ENCODE measurements around the gene MAN2B2. TPM values are rescaled to one million over a fixed set of nuclear protein-coding genes. Genes with fewer than 3 reads are reported as not detected.

MAN2B2 gene
- total and polyA plus RNA-seq, 2 of the 4 experiments (the other 2 are of a cell fraction) = 13.4 to 34.1 TPM

DNA sequence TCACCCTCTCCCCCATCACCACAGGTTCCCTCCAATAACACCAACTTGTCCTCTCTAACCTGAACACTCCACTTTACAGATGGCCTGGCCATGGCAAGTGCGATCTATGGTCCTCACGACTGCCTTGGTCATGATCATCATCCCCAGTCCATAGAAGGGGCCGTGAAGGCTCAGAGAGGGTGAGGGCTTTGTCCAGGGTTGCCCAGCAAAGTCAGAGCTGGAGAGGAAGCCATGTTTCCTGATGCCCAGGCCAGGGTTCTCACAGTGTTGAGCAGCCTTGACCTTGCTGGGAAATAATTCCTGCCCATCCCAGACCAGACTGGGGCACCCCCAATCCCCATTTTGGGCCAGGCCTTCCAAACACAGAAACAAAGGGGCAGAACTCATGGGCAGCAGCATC is 42.9 kb upstream of the MAN2B2 start:
- peaks cover 1% of the 10 kb centered on the region; the same call in 1 of the 2 replicates for H3K27me3 ChIP-seq (ENCODE audit: control insufficient read depth, insufficient read depth, low read length)
- no peak overlapping the region for H2BK5ac ChIP-seq (ENCODE audit: low read depth, low read length, poor library complexity, severe bottlenecking)
- no peaks in the 10 kb centered on the region for H4K20me1 ChIP-seq (ENCODE audit: insufficient read depth, low read length)
- H3K4me1 ChIP-seq (ENCODE audit: control insufficient read depth, insufficient read depth, low read length) = no peaks in the 10 kb centered on the region
- no peaks in the 10 kb centered on the region for H3K79me1 ChIP-seq (ENCODE audit: low read depth in 1 of 2, low read length in 2 of 2)
- H3K56ac ChIP-seq (ENCODE audit: extremely low read depth, insufficient read depth, low read length) = no peak overlapping the region
- DNase-seq = no peak
- no peak overlapping the region for H4K5ac ChIP-seq (ENCODE audit: low read depth, low read length)
- H4K8ac ChIP-seq (ENCODE audit: low read depth in 2 of 2, low read length in 2 of 2) = no peak overlapping the region
- H3K4me2 ChIP-seq (ENCODE audit: low read depth, low read length) = no peak overlapping the region
- in situ Hi-C loops (cut with MboI; ENCODE audit: low sequenced_read_pairs) = no loop called here
- no peak overlapping the region for H4K91ac ChIP-seq (ENCODE audit: insufficient read depth, low read depth, low read length)
- intact Hi-C loops (cut with micrococcal nuclease) = no loop called here
- H2BK15ac ChIP-seq (ENCODE audit: low read depth, low read length) = no peak overlapping the region
- ChIA-PET CTCF (no interaction called here), POLR2A (ENCODE audit: unreplicated experiment) (no interaction called here)
- H3K9ac ChIP-seq (ENCODE audit: low read depth, low read length) = no peak overlapping the region
- H2AFZ ChIP-seq (replicated peaks; ENCODE audit: low read length, poor library complexity) = no peak overlapping the region
- no peak overlapping the region for H3K4me3 ChIP-seq (ENCODE audit: insufficient read depth, low read depth, low read length)
- H3K14ac ChIP-seq (replicated peaks; ENCODE audit: low read depth, low read length) = no peak overlapping the region
- dilution Hi-C loops (cut with HindIII; ENCODE audit: low sequenced_read_pairs, unreplicated experiment) = no loop called here
- BruUV-seq (replicated peaks) = no TSS peak
- no peak overlapping the region for H3K18ac ChIP-seq (ENCODE audit: low read depth, low read length)
- no peaks in the 10 kb centered on the region for H3K36me3 ChIP-seq (ENCODE audit: control insufficient read depth, insufficient read depth, low read length)
- no peak overlapping the region for H3K4ac ChIP-seq (ENCODE audit: low read depth, low read length)
- H2BK20ac ChIP-seq (ENCODE audit: low read depth, low read length) = no peak overlapping the region
- H3K27ac ChIP-seq (ENCODE audit: insufficient read depth, low read length) = no peak overlapping the region
- no peaks in the 10 kb centered on the region for H3K9me1 ChIP-seq (ENCODE audit: insufficient read depth, low read length)
- no peaks in the 10 kb centered on the region for H3K9me3 ChIP-seq (ENCODE audit: control insufficient read depth, insufficient read depth, low read length)
- TF ChIP-seq RCOR1 (IDR thresholded peaks at IDR 0.05; ENCODE audit: insufficient replicate concordance, low read length) (no peak), CEBPB (IDR thresholded peaks at IDR 0.05; ENCODE audit: low read depth, low read length) (no peak), MAZ (IDR thresholded peaks at IDR 0.05; ENCODE audit: borderline replicate concordance, low read depth, low read length) (no peak), MAFK (IDR thresholded peaks at IDR 0.05; ENCODE audit: low read depth, low read length) (no peak), CHD1 (IDR thresholded peaks at IDR 0.05; ENCODE audit: low read depth, low read length) (no peak), NFE2L2 (IDR thresholded peaks at IDR 0.05; ENCODE audit: low read depth, low read length) (no peak), MXI1 (IDR thresholded peaks at IDR 0.05; ENCODE audit: borderline replicate concordance, low read depth, low read length) (no peak), RAD21 (IDR thresholded peaks at IDR 0.05; ENCODE audit: low read length) (no peak), SMC3 (IDR thresholded peaks at IDR 0.05; ENCODE audit: low read depth, low read length) (no peak), POLR2A (IDR thresholded peaks at IDR 0.05; ENCODE audit: low read depth, low read length) (no peak)
- TF ChIP-seq, protein P1, sequence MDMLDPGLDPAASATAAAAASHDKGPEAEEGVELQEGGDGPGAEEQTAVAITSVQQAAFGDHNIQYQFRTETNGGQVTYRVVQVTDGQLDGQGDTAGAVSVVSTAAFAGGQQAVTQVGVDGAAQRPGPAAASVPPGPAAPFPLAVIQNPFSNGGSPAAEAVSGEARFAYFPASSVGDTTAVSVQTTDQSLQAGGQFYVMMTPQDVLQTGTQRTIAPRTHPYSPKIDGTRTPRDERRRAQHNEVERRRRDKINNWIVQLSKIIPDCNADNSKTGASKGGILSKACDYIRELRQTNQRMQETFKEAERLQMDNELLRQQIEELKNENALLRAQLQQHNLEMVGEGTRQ (IDR thresholded peaks at IDR 0.05; ENCODE audit: low read depth, low read length) = no peak
- TF ChIP-seq, protein P2, sequence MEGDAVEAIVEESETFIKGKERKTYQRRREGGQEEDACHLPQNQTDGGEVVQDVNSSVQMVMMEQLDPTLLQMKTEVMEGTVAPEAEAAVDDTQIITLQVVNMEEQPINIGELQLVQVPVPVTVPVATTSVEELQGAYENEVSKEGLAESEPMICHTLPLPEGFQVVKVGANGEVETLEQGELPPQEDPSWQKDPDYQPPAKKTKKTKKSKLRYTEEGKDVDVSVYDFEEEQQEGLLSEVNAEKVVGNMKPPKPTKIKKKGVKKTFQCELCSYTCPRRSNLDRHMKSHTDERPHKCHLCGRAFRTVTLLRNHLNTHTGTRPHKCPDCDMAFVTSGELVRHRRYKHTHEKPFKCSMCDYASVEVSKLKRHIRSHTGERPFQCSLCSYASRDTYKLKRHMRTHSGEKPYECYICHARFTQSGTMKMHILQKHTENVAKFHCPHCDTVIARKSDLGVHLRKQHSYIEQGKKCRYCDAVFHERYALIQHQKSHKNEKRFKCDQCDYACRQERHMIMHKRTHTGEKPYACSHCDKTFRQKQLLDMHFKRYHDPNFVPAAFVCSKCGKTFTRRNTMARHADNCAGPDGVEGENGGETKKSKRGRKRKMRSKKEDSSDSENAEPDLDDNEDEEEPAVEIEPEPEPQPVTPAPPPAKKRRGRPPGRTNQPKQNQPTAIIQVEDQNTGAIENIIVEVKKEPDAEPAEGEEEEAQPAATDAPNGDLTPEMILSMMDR (conservative IDR thresholded peaks at IDR 0.05; ENCODE audit: low read depth, low read length) = no peak
- H2AK5ac ChIP-seq (ENCODE audit: low read depth, low read length) = no peak overlapping the region
- no peak overlapping the region for H2AK9ac ChIP-seq (replicated peaks; ENCODE audit: low read depth, low read length, poor library complexity)
- H3K23ac ChIP-seq (ENCODE audit: low read depth, low read length) = no peak overlapping the region
- no peak overlapping the region for H2BK120ac ChIP-seq (ENCODE audit: low read depth, low read length)
- no CpG with 5 or more reads among the region's 3 CpGs for WGBS, 2 experiments (ENCODE audit: extremely low coverage in 2 of 2, insufficient read length in 1 of 2)
- ATAC-seq (ENCODE audit: low read depth) = no peak

All from IMR-90 (cell line).